Fibroblast of skin of abdomen (primary cell): ENCODE results near the gene LRAT. TPM values are rescaled to one million over a fixed set of nuclear protein-coding genes. Genes with fewer than 3 reads are reported as not detected.
A peak's percentile ranks its signal among the peaks of the same experiment; 100 is the strongest.
"Not testable (repeated sequence)": the region's sequence is repeated elsewhere in the genome, so short reads cannot be mapped to it uniquely, and the experiment has no call there.

Experiments
- DNase-seq: peaks from one replicate; pipeline ENCODE4 v3.0.0-alpha.2; 2013
- polyA plus RNA-seq, 2 experiments: library from polyadenylated mRNA; unstranded; fragments of 120-200 nt; gene quantifications; one replicate each; pipeline ENCODE4 v1.2.1, GENCODE V29; 2013; ENCODE audit not compliant: insufficient read length in 2 of 2

The LRAT gene
- polyA plus RNA-seq (2013, experiment 1 of 2; ENCODE audit: insufficient read length), result not detected
- polyA plus RNA-seq (2013, experiment 2 of 2; ENCODE audit: insufficient read length), result not detected

DNA sequence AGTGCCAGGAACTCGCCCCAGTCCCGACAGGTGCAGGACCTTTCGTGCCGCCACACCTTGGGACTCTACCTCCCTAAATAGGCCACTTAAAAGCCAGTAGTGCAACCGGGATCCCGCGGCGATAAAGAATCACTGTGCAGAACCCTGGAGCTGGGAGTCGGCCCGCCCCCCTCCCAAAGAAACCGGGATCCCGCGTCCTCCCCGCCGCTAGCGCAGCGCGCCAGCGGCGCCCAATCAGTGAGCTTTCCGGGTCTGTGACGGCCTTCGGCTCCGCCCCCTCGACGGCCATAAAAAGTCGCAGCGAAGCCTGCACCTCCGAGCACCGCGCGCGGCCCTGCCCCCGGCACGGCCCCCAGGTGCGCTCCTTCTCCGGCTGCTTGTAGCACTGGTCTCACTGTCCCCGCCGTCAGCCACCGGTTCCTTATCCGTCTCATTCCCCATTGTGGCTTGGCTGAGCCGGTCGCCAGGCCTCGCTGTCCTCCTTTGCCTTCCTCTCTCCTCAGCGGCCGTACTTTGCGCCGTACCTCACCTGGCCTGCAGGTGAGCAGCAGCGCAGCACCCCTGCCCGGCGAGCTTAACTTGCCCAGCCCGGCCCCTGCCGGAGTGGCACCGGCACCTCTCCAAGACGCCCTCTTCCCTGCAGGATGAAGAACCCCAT lies at the start of gene LRAT:
LRAT (plus strand) TSS at position 318 of the 658 bp plus-strand sequence; CDS start at position 645, 327 bp downstream.
- no peak for DNase-seq

DNA sequence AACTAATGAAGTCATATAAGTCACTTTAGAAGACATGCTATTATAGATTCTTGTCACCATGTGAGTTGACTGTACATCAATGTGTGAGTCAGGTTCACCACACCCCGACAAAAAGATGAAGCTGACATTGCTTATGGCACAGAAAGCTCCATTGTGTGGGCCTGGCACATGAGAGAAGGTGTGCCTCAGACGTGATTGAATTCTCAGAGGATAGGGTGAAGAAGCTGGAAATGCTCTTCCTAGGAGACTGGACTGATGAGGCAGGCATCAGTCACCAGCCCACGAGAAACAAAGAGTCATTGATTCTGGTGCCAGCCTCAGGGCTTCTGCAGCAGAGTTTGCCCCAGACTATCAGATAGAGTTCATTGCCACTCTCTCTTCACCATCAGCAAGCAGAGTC lies 35.9 kb upstream of the LRAT start:
- no peak for DNase-seq

DNA sequence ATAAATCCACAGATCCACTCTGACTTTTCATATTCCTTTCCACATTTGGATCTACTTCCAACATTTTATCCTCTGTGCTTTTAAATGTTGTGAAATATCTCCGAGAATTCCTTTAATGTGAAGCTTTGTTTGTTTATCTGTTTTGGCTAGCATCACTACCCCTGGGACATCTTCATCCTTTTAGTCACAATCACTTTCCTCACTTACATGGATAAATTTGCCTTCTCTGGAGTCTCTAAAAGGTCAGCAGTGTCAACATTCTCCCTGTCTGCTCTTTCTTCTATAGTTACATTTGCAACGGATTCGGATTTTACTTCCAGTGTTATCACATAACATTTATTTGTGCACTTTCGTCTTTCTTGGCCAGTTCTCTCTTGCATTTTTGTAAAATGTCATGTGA lies 34.2 kb upstream of the LRAT start:
- no peak for DNase-seq

GRCh38 chr4:154711522-154711921 lies 32.3 kb upstream of the LRAT start:
- no peak for DNase-seq

GRCh38 chr4:154714339-154715040 lies 29.3 kb upstream of the LRAT start:
- DNase-seq, result no peak

DNA sequence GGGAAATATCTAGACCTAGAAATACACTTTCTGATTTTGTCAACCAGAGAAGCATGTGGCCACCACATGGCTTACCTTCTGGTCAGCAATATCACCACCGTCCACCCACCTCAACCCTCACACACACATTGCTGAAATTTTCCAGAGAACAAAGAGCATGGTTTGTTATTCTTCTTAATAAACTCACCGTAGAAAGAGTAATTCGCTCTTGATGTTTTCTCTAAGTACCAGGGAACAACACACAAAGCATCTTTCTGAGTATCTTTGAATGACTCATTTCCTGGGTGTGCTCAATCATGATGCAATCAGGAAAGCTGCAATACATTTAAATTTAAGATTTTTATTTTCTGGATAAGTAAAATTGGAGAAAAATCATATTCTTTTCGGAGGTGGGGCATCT lies 24.7 kb upstream of the LRAT start:
- DNase-seq, result peak; percentile 3

- DNase-seq, result no peak
Measured at GRCh38 chr4:154720123-154720522, 23.7 kb upstream of the LRAT start.

DNA sequence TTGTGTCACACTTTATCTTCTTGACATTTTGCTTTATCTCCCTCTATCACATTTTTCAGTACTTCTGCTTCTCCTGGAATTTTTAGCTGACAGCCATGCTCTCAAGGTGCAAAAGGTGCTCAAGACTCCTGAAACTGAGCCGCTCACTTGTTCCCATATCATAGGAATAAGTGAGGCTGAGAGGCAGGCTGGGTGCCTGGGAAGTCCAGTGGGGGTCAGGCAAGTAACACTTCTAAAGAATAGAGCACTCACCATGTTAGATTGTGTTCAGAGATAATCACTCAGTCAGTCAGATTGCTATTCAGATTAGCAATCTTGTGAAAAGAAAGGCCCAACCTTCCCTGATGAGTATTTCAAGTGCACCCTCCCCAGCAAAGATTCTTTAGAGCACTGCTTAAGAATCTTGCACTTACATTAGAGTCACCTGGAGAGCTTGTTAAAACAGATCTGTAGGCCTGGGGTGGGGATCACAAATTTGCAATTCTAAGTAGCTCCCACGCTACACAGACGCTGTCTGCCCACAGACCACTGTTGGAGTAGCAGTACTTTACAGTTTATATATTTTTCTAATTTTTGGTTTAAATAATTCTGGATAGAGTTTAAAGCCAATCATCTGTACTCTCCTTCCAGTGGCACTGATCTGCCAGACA lies 23.1 kb upstream of the LRAT start:
- DNase-seq, result no peak

- no peak for DNase-seq
Measured at GRCh38 chr4:154722262-154722661, 21.5 kb upstream of the LRAT start.

DNA sequence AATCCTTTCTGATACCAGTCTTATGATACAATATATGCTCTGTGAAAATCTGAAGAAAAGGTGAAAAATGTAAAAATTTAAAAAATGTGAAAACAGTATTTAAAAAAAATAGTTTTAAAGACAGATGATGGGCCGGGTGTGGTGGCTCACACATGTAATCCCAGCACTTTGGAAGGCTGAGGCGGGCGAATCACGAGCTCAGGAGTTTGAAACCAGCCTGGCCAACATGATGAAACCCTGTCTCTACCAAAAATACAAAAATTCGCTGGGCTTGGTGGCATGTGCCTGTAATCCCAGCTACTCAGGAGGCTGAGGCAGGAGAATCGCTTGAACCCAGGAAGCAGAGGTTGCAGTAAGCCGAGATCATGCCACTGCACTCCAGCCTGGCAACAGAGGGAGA lies 20.2 kb upstream of the LRAT start:
- not testable (repeated sequence) for DNase-seq

- DNase-seq, result no peak
Measured at GRCh38 chr4:154727540-154727939, 16.3 kb upstream of the LRAT start.

- DNase-seq, result no peak
Measured at GRCh38 chr4:154731756-154732155, 12.0 kb upstream of the LRAT start.

GRCh38 chr4:154732669-154733068 lies 11.1 kb upstream of the LRAT start:
- no peak for DNase-seq

- DNase-seq, result no peak
Measured at GRCh38 chr4:154736770-154737169, 7.0 kb upstream of the LRAT start.

DNA sequence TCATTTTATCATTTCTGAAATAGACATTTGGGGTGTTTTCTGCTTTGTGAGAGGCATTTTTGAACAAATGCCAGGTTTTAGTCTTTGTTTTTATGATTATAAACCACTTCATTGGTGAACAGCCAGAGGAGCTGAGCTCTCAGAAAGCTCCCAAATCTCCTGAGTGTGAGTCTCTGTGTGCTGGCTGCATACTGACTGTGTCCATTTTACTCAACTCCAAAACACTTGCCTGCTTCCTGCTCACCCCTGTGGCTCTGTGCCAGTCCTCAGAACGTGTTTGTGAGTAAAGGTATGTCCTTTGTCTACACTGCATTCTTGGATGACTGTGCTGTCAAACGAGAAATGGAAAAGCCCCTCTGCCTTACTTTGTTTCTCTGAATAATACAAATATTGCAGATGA lies 5.4 kb upstream of the LRAT start:
- DNase-seq, result no peak

DNA sequence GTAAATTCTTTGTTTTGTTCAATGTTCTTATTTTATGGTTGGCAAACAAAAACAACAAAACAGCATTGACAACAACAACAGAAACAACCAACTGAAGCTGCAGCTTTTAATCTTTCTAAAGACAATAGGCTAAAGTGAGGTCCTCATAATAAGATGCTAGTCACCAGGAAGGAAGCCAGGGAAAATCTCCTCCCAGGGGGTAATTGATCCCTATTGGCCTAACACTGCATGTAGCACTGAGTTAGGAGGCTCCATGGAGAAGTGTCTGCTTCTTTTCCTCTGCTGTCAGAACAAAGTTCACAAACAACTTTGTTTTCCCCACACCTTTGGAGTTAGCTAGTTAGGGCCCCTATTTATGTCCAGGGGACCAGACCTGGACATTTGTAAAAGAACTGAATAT lies 4.7 kb upstream of the LRAT start:
- no peak for DNase-seq

DNA sequence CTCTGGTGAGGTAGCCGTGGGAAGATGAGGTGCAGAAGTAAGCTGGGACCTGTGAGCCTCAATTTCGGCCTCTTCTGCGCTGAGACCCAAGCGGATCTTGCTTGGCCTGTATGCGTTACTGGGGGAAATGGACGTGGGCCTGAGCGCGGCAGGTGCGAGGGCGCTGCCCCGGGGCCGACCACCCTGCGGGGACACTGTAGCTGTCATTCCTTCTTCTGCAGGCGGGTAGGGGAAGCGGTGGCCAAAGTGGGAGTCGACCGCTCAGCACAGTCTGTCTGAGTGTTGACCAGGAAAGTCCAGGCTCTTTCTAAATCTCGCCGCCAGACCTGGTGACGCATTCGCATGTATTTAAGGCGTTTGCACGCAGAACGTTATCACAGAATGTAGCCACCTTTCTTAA lies 3.3 kb upstream of the LRAT start:
- DNase-seq, result no peak

- DNase-seq, result no peak
Measured at GRCh38 chr4:154741131-154741665, 2.6 kb upstream of the LRAT start.

DNA sequence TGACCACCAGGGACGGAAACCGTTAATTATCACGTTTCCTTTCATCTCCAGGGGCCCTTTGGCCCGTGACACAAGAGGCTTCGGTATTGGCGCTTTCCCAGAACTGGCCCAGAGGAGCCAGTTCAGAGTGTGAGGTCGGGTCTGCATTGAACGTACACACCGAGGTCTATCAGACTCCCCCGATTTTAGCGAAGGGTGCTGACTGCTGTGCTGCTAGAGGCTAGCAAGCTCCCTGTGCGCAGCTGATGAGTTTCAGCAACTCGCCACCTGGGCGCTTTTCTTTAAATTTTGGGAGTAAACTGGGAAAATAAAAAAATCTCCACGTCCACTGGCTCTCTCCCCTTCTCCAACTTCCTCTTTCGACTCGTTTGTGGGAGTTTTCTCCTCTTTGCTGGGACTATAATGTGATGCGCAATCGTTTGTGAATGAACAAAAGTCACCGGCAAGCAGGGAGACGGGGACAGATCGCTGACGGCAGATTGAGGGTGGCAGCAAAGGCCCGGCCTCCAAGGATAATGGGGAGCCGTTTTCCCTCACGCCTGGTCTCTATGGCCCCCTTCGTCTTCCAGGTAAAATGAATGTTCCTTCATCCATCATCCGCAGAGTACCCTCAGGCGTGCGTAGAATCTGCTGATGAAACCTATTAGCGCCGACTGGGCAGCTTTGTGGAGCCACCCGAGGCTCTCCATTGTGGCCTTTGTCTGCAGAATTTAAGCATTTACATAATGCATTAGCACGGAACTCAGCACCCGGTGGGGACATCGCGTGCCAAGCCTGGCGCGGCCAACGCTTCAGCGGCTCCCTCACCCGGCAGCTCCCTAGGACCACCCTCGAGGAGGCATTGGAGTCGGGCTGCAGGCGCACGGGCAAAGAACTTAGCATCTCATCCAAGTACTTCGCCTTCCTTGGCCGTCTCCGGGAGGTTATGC lies 1.6 kb upstream of the LRAT start:
- DNase-seq, result peak; percentile 2

DNA sequence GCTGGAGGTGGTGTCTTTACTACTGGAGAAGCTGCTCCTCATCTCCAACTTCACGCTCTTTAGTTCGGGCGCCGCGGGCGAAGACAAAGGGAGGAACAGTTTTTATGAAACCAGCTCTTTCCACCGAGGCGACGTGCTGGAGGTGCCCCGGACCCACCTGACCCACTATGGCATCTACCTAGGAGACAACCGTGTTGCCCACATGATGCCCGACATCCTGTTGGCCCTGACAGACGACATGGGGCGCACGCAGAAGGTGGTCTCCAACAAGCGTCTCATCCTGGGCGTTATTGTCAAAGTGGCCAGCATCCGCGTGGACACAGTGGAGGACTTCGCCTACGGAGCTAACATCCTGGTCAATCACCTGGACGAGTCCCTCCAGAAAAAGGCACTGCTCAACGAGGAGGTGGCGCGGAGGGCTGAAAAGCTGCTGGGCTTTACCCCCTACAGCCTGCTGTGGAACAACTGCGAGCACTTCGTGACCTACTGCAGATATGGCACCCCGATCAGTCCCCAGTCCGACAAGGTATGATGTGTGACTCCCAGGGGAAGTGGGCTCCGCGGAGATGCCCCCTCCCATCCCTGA lies 634 bp downstream of the LRAT start:
- DNase-seq, result no peak

GRCh38 chr4:154757713-154758112 lies 13.9 kb downstream of the LRAT start:
- DNase-seq, result no peak

DNA sequence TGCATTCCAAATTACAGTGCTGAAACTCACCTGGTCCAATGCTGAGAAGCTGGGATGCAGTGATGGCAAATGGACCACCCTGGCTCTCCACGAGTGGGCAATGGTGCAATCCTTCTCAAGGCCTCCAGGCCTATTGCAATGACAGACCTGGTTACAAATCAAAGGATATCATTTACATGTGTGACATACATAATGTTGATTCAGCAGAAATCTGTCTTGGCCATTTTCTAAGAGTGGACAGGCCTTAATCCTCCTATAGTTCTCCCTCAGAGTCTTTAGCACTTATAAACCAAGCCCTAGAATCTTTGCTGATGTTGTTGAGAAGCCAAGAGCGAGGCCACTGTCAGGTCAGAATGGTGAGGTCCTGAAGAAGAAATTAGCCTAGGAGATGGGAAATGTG lies 17.1 kb downstream of the LRAT start:
- DNase-seq, result no peak
